ENCODE data around the gene EPHB3. TPM values are rescaled to one million over a fixed set of nuclear protein-coding genes. Genes with fewer than 3 reads are reported as not detected.
"Not testable (repeated sequence)": the region's sequence is repeated elsewhere in the genome, so short reads cannot be mapped to it uniquely, and the experiment has no call there.

EPHB3 gene
- total RNA-seq, 2 donors from 2014 or later, result 0.35 TPM; not detected in 1

- no peaks in the 10 kb centered on the region for H3K9me3 ChIP-seq (ENCODE audit: control insufficient read depth, low read length, poor library complexity, severe bottlenecking)
- Mint-ChIP-seq H3K4me1 (peaks cover 7% of the 10 kb centered on the region), H3K36me3 (ENCODE audit: low read depth) (peaks cover 3% of the 10 kb centered on the region), H3K27me3 (peaks cover 31% of the 10 kb centered on the region), H3K27ac (no peak overlapping the region), H3K4me3 (no peak overlapping the region)
- DNase-seq, result no peak
- ATAC-seq, result no peak
Observed at GRCh38 chr3:184609476-184610244, 48.1 kb downstream of the EPHB3 start.

- peaks cover 6% of the 10 kb centered on the region for H3K4me1 Mint-ChIP-seq
- ATAC-seq, result no peak
- H3K36me3 Mint-ChIP-seq (ENCODE audit: low read depth), result peaks cover 2% of the 10 kb centered on the region
- no peaks in the 10 kb centered on the region for H3K9me3 ChIP-seq (ENCODE audit: control insufficient read depth, low read length, poor library complexity, severe bottlenecking)
- no peak overlapping the region for H3K27ac Mint-ChIP-seq
- no peak for DNase-seq
- H3K4me3 Mint-ChIP-seq, result no peak overlapping the region
- peaks cover 24% of the 10 kb centered on the region for H3K27me3 Mint-ChIP-seq
Observed at GRCh38 chr3:184610245-184610871, 48.8 kb downstream of the EPHB3 start.

GRCh38 chr3:184611607-184612281 lies 50.2 kb downstream of the EPHB3 start:
- DNase-seq (no peak), ATAC-seq (no peak)
- no peaks in the 10 kb centered on the region for H3K9me3 ChIP-seq (ENCODE audit: control insufficient read depth, low read length, poor library complexity, severe bottlenecking)
- Mint-ChIP-seq H3K27me3 (peaks cover 22% of the 10 kb centered on the region), H3K36me3 (ENCODE audit: low read depth) (peaks cover 2% of the 10 kb centered on the region), H3K27ac (no peak overlapping the region), H3K4me1 (peaks cover 6% of the 10 kb centered on the region), H3K4me3 (no peak overlapping the region)

- Mint-ChIP-seq H3K4me3 (no peak overlapping the region), H3K27ac (no peak overlapping the region), H3K36me3 (ENCODE audit: low read depth) (peaks cover 2% of the 10 kb centered on the region), H3K27me3 (peaks cover 22% of the 10 kb centered on the region), H3K4me1 (peaks cover 16% of the 10 kb centered on the region)
- H3K9me3 ChIP-seq (ENCODE audit: control insufficient read depth, low read length, poor library complexity, severe bottlenecking), result no peaks in the 10 kb centered on the region
- ATAC-seq, result no peak
- no peak for DNase-seq
Observed at GRCh38 chr3:184615396-184615795, 53.8 kb downstream of the EPHB3 start.

GRCh38 chr3:184616436-184616835 lies 54.9 kb downstream of the EPHB3 start:
- Mint-ChIP-seq H3K4me1 (peaks cover 18% of the 10 kb centered on the region), H3K36me3 (ENCODE audit: low read depth) (peaks cover 2% of the 10 kb centered on the region), H3K27ac (peak overlapping the region; percentile 39), H3K4me3 (no peak overlapping the region), H3K27me3 (peaks cover 26% of the 10 kb centered on the region)
- DNase-seq (no peak), ATAC-seq (no peak)
- H3K9me3 ChIP-seq (ENCODE audit: control insufficient read depth, low read length, poor library complexity, severe bottlenecking), result no peaks in the 10 kb centered on the region

GRCh38 chr3:184617306-184617705 lies 55.7 kb downstream of the EPHB3 start:
- Mint-ChIP-seq H3K4me1 (peaks cover 18% of the 10 kb centered on the region), H3K27me3 (peaks cover 32% of the 10 kb centered on the region)
- not testable (repeated sequence) for H3K9me3 ChIP-seq (ENCODE audit: control insufficient read depth, low read length, poor library complexity, severe bottlenecking); H3K4me3 Mint-ChIP-seq; H3K27ac Mint-ChIP-seq; DNase-seq; H3K36me3 Mint-ChIP-seq (ENCODE audit: low read depth); ATAC-seq

GRCh38 chr3:184618811-184619210 lies 57.2 kb downstream of the EPHB3 start:
- peaks cover 32% of the 10 kb centered on the region for H3K27me3 Mint-ChIP-seq
- no peak for DNase-seq
- peak overlapping the region; percentile 80 for H3K4me3 Mint-ChIP-seq
- H3K27ac Mint-ChIP-seq, result peak overlapping the region; percentile 92
- peaks cover 18% of the 10 kb centered on the region for H3K4me1 Mint-ChIP-seq
- no peaks in the 10 kb centered on the region for H3K9me3 ChIP-seq (ENCODE audit: control insufficient read depth, low read length, poor library complexity, severe bottlenecking)
- H3K36me3 Mint-ChIP-seq (ENCODE audit: low read depth), result peaks cover 2% of the 10 kb centered on the region
- no peak for ATAC-seq

GRCh38 chr3:184619369-184619768 lies 57.8 kb downstream of the EPHB3 start:
- Mint-ChIP-seq H3K4me1 (peaks cover 18% of the 10 kb centered on the region), H3K4me3 (peak overlapping the region; percentile 80), H3K27ac (peak overlapping the region; percentile 92), H3K36me3 (ENCODE audit: low read depth) (peaks cover 2% of the 10 kb centered on the region), H3K27me3 (peaks cover 32% of the 10 kb centered on the region)
- no peaks in the 10 kb centered on the region for H3K9me3 ChIP-seq (ENCODE audit: control insufficient read depth, low read length, poor library complexity, severe bottlenecking)
- no peak for DNase-seq
- peak; percentile 81 for ATAC-seq

GRCh38 chr3:184619787-184620430 lies 58.3 kb downstream of the EPHB3 start:
- peaks cover 35% of the 10 kb centered on the region for H3K27me3 Mint-ChIP-seq
- H3K36me3 Mint-ChIP-seq (ENCODE audit: low read depth), result no peaks in the 10 kb centered on the region
- no peak for ATAC-seq
- H3K9me3 ChIP-seq (ENCODE audit: control insufficient read depth, low read length, poor library complexity, severe bottlenecking), result no peaks in the 10 kb centered on the region
- no peak for DNase-seq
- H3K27ac Mint-ChIP-seq, result peak overlapping the region; percentile 92
- H3K4me1 Mint-ChIP-seq, result peaks cover 18% of the 10 kb centered on the region
- peak overlapping the region; percentile 79 for H3K4me3 Mint-ChIP-seq

GRCh38 chr3:184620475-184621119 lies 59.0 kb downstream of the EPHB3 start:
- Mint-ChIP-seq H3K27ac (peak overlapping the region; percentile 92), H3K4me3 (no peak overlapping the region), H3K36me3 (ENCODE audit: low read depth) (no peaks in the 10 kb centered on the region), H3K4me1 (peaks cover 18% of the 10 kb centered on the region), H3K27me3 (peaks cover 36% of the 10 kb centered on the region)
- ATAC-seq, result no peak
- DNase-seq, result no peak
- no peaks in the 10 kb centered on the region for H3K9me3 ChIP-seq (ENCODE audit: control insufficient read depth, low read length, poor library complexity, severe bottlenecking)

- not testable (repeated sequence) for H3K4me3 Mint-ChIP-seq; H3K9me3 ChIP-seq (ENCODE audit: control insufficient read depth, low read length, poor library complexity, severe bottlenecking); ATAC-seq; H3K27ac Mint-ChIP-seq; H3K36me3 Mint-ChIP-seq (ENCODE audit: low read depth); DNase-seq
- H3K27me3 Mint-ChIP-seq, result peaks cover 37% of the 10 kb centered on the region
- H3K4me1 Mint-ChIP-seq, result peaks cover 18% of the 10 kb centered on the region
Observed at GRCh38 chr3:184622156-184622555, 60.6 kb downstream of the EPHB3 start.

- no peak overlapping the region for H3K27ac Mint-ChIP-seq
- no peaks in the 10 kb centered on the region for H3K36me3 Mint-ChIP-seq (ENCODE audit: low read depth)
- no peak overlapping the region for H3K4me3 Mint-ChIP-seq
- ATAC-seq (no peak), DNase-seq (no peak)
- H3K4me1 Mint-ChIP-seq, result peaks cover 3% of the 10 kb centered on the region
- H3K9me3 ChIP-seq (ENCODE audit: control insufficient read depth, low read length, poor library complexity, severe bottlenecking), result no peaks in the 10 kb centered on the region
- peaks cover 20% of the 10 kb centered on the region for H3K27me3 Mint-ChIP-seq
Observed at GRCh38 chr3:184626923-184627322, 65.3 kb downstream of the EPHB3 start.

Data from T-helper 17 cell (primary cell).